Testis (tissue), 2 donors: ENCODE data around the gene ADCY10.

Experiments
- CTCF ChIP-seq, 3 experiments: fragments of 450-650 bp in 2 of 3; fragments of 200-600 bp in 1 of 3; sonication (generic) in 1 of 3; IDR thresholded peaks; one replicate each; pipeline ENCODE4 v1.5.1; 2016 to 2019; ENCODE audit warnings: antibody characterized with exemption in 3 of 3, mild to moderate bottlenecking in 2 of 3, moderate library complexity in 1 of 3
- POLR2A ChIP-seq: fragments of 450-650 bp; IDR thresholded peaks from one replicate; pipeline ENCODE4 v1.6.1; 2017; ENCODE audit warnings: antibody characterized with exemption, mild to moderate bottlenecking, moderate library complexity

GRCh38 chr1:167803358-167804207 is 110.4 kb downstream of the ADCY10 start:
- TF ChIP-seq CTCF (IDR thresholded peaks at IDR 0.05) = peak; percentile 93 to 95 (median 95)
- TF ChIP-seq POLR2A = no peak
